Right lobe of liver (tissue), 4 donors: ENCODE results near the gene AHNAK.

Experiments
- CTCF ChIP-seq, 4 donors: fragments of 200-600 bp in 3 of 4; fragments of 450-650 bp in 1 of 4; IDR thresholded peaks; one replicate each; pipeline versions ENCODE4 v1.5.1 to v1.8.0; 2016 to 2022; ENCODE audit warnings: antibody characterized with exemption in 4 of 4, mild to moderate bottlenecking in 2 of 4
- POLR2A ChIP-seq: fragments of 450-650 bp; IDR thresholded peaks from one replicate; pipeline ENCODE4 v1.6.1; 2017; ENCODE audit warnings: antibody characterized with exemption, mild to moderate bottlenecking
- donor health status: DM: no; HTN: no; CAD: no.
- donor health status: DM: no; HTN: no; CAD: no.
- donor health status: DM: no; HTN: yes; CAD: no.

GRCh38 chr11:62444236-62444833 is 102.3 kb downstream of the AHNAK start:
- no peak for TF ChIP-seq POLR2A
- no peak for TF ChIP-seq CTCF (IDR thresholded peaks at IDR 0.05)
